Uterus (tissue), 4 donors: Measurements from ENCODE around the gene LPCAT3. TPM values are rescaled to one million over a fixed set of nuclear protein-coding genes. Genes with fewer than 3 reads are reported as not detected.

ENCODE experiments used
- DNase-seq, 2 donors: peaks; one replicate each; pipeline ENCODE4 v3.0.0-alpha.2; 2019 to 2020
- H3K27ac ChIP-seq, 2 donors: fragments of 200-600 bp; sonication (generic); 1 replicate in 1 of 2; 2 replicates in 1 of 2; pipeline ENCODE4 v1.5.1; 2016 to 2018
- H3K27me3 ChIP-seq, 2 donors: fragments of 200-600 bp; sonication (generic); one replicate each; pipeline ENCODE4 v1.5.1; 2018 to 2019; ENCODE audit warnings: control low read depth in 1 of 2
- H3K36me3 ChIP-seq, 2 donors: fragments of 200-600 bp; sonication (generic); one replicate each; pipeline ENCODE4 v1.5.1; 2019; ENCODE audit warnings: control low read depth in 1 of 2
- H3K4me1 ChIP-seq, 2 donors: fragments of 200-600 bp; sonication (generic); one replicate each; pipeline ENCODE4 v1.5.1; 2018 to 2019; ENCODE audit warnings: control low read depth in 1 of 2
- H3K4me3 ChIP-seq, 2 donors: fragments of 200-600 bp; sonication (generic); 1 replicate in 1 of 2; 2 replicates in 1 of 2; pipeline ENCODE4 v1.5.1; 2018 to 2019; ENCODE audit warnings: mild to moderate bottlenecking in 1 of 2
- H3K9me3 ChIP-seq, 2 donors: fragments of 200-600 bp; sonication (generic); one replicate each; pipeline ENCODE4 v1.5.1; 2019; ENCODE audit warnings: control low read depth in 1 of 2
- POLR2A ChIP-seq, 2 donors: fragments of 450-650 bp; IDR thresholded peaks; one replicate each; pipeline ENCODE4 v1.6.1; 2016; ENCODE audit warnings: antibody characterized with exemption in 2 of 2, mild to moderate bottlenecking in 1 of 2, moderate library complexity in 1 of 2
- intact Hi-C: fragments of 100-400 bp; cut with DNase I; formaldehyde crosslinking; loops from one replicate; pipeline ENCODE4 v1.15.1; 2023; ENCODE audit warnings: low total_unique reads
- total RNA-seq, 4 donors: library from RNA; depleted of rRNA in 3 of 4; stranded (reverse); fragments of >200 nt in 3 of 4; gene quantifications; one replicate each; pipeline versions ENCODE4 v1.1.0 to v1.2.4, GENCODE V29; 2014 to 2023
- TF ChIP-seq, protein P1 (sequence below), 4 experiments: fragments of 200-600 bp in 2 of 4; fragments of 450-650 bp in 2 of 4; sonication (generic) in 2 of 4; IDR thresholded peaks; one replicate each; pipeline ENCODE4 v1.5.1; 2016 to 2019; ENCODE audit warnings: antibody characterized with exemption in 4 of 4, mild to moderate bottlenecking in 2 of 4, moderate library complexity in 1 of 4
- donor health status: DM: yes; HTN: yes; CAD: no.

Gene LPCAT3
- total RNA-seq, 4 donors from 2014 or later: 10.2 to 45.1 (median 17.1) TPM

DNA sequence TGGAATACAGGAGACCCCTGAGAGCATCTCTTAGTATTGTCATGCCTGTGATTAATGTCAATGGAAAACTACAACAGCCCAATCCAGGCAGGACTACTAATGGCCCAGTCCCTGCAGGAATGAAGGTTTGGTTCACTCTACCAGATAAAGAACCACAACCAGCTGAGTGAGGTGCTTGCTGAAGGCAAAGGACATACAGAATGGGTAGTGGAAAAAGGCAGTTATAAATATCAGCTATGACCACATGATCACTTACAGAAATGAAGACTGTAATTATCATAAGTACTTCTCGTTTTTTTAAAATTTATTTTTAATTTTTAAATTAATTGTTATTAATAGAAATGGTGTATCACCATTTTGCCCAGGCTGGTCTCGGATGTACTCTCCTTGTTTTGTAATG is 17.2 kb upstream of the LPCAT3 start:
- H3K36me3 ChIP-seq: no peaks in the 10 kb centered on the region
- no peak for TF ChIP-seq POLR2A (IDR thresholded peaks at IDR 0.05)
- TF ChIP-seq, protein P1, sequence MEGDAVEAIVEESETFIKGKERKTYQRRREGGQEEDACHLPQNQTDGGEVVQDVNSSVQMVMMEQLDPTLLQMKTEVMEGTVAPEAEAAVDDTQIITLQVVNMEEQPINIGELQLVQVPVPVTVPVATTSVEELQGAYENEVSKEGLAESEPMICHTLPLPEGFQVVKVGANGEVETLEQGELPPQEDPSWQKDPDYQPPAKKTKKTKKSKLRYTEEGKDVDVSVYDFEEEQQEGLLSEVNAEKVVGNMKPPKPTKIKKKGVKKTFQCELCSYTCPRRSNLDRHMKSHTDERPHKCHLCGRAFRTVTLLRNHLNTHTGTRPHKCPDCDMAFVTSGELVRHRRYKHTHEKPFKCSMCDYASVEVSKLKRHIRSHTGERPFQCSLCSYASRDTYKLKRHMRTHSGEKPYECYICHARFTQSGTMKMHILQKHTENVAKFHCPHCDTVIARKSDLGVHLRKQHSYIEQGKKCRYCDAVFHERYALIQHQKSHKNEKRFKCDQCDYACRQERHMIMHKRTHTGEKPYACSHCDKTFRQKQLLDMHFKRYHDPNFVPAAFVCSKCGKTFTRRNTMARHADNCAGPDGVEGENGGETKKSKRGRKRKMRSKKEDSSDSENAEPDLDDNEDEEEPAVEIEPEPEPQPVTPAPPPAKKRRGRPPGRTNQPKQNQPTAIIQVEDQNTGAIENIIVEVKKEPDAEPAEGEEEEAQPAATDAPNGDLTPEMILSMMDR (IDR thresholded peaks at IDR 0.05): no peak
- H3K27me3 ChIP-seq: no peaks in the 10 kb centered on the region
- H3K4me3 ChIP-seq: no peak overlapping the region
- intact Hi-C loops: no loop called here
- no peak overlapping the region for H3K27ac ChIP-seq
- H3K9me3 ChIP-seq: no peaks in the 10 kb centered on the region
- no peak for DNase-seq
- H3K4me1 ChIP-seq: no peaks in the 10 kb centered on the region

DNA sequence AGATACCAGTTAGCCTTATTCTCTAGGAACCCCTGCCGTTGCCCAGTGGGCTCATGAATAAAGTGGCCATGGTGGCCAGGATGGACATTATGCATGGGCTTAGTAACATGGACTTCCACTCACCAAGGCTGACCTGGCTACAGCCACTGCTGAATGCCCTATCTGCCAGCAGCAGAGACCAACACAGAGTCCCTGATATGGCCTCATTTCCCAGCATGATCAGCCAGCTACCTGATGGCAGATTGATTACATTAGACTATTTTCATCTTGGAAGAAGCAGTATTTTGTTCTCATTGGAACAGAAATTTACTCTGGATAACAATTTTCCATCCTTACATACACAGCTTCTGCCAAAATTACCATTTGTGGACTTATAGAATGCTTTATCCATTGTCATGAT is 16.2 kb upstream of the LPCAT3 start:
- no peak overlapping the region for H3K4me3 ChIP-seq
- H3K9me3 ChIP-seq: no peaks in the 10 kb centered on the region
- H3K27me3 ChIP-seq: no peaks in the 10 kb centered on the region
- TF ChIP-seq, protein P1 (IDR thresholded peaks at IDR 0.05): no peak
- no peak for TF ChIP-seq POLR2A (IDR thresholded peaks at IDR 0.05)
- H3K4me1 ChIP-seq: no peaks in the 10 kb centered on the region
- H3K36me3 ChIP-seq: no peaks in the 10 kb centered on the region
- intact Hi-C loops: no loop called here
- H3K27ac ChIP-seq: no peak overlapping the region
- DNase-seq: no peak

DNA sequence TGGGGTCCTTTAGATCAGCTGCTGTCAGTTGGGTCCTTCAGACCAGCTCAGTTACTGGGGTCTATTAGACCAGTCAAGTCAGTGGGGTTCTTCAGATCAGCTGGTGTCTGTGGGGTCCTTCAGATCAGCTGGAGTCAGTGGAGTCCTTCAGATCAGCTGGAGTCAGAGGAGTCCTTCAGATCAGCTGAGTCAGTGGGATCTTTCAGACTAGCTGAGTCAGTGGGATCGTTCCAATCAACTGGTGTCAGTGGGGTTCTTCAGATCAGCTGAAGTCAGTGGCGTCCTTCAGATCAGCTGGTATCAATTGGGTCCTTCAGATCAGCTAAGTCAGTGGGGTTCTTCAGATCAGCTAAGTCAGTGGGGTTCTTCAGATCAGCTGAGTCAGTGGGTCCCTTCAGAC is 14.7 kb upstream of the LPCAT3 start:
- H3K4me3 ChIP-seq: no peak overlapping the region
- H3K4me1 ChIP-seq: no peaks in the 10 kb centered on the region
- no peak overlapping the region for H3K27ac ChIP-seq
- H3K36me3 ChIP-seq: no peaks in the 10 kb centered on the region
- no peak for DNase-seq
- intact Hi-C loops: no loop called here
- TF ChIP-seq, protein P1 (IDR thresholded peaks at IDR 0.05): no peak
- TF ChIP-seq POLR2A (IDR thresholded peaks at IDR 0.05): no peak
- H3K9me3 ChIP-seq: no peaks in the 10 kb centered on the region
- no peaks in the 10 kb centered on the region for H3K27me3 ChIP-seq

DNA sequence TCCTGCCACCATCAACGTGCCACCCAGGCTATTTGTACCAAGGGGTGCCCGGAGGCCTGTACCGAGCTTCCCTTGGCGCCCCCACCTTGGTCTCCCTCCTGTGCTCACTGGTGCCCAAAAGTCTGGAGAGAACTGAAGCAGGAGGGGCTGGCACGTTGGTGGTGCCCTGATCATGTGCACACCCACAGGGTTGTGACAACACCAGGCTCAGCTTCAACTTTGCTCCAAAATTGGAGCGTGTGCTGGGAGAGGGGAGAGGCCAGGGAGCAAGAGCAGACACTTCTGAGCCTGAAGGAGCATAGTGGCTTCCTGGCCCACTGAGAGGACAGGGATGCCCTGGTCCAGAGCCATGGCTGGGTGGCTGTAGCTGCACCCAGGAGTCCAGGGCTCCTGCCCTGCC is 13.0 kb upstream of the LPCAT3 start:
- no peaks in the 10 kb centered on the region for H3K36me3 ChIP-seq
- no peaks in the 10 kb centered on the region for H3K9me3 ChIP-seq
- TF ChIP-seq, protein P1 (IDR thresholded peaks at IDR 0.05): no peak
- TF ChIP-seq POLR2A (IDR thresholded peaks at IDR 0.05): no peak
- intact Hi-C loops: no loop called here
- H3K4me3 ChIP-seq: no peak overlapping the region
- DNase-seq: no peak
- H3K27ac ChIP-seq: no peak overlapping the region
- no peaks in the 10 kb centered on the region for H3K4me1 ChIP-seq
- no peaks in the 10 kb centered on the region for H3K27me3 ChIP-seq

DNA sequence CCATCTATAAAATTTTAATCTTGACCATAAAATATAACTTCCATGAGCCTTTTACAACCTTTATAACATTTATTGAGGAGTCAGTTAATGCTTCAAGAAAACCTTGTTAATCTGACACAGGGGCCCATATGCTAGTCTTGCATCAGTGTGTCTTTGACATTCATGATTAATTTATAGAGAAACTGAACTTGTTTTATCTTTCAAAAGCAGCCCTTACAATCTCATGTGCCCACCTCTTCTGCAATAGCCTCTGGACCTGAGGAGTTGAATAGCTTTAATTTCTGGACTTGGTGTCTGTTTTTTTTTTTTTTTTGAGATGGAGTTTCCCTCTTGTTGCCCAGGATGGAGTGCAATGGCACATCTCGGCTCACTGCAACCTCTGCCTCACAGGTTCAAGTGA is 8.6 kb upstream of the LPCAT3 start:
- no peak overlapping the region for H3K4me3 ChIP-seq
- no peaks in the 10 kb centered on the region for H3K4me1 ChIP-seq
- no peaks in the 10 kb centered on the region for H3K9me3 ChIP-seq
- no peaks in the 10 kb centered on the region for H3K27me3 ChIP-seq
- H3K27ac ChIP-seq: no peak overlapping the region
- no peak for TF ChIP-seq POLR2A (IDR thresholded peaks at IDR 0.05)
- TF ChIP-seq, protein P1 (IDR thresholded peaks at IDR 0.05): no peak
- intact Hi-C loops: no loop called here
- DNase-seq: no peak
- H3K36me3 ChIP-seq: no peaks in the 10 kb centered on the region
